Tibial nerve (tissue), 4 donors: ENCODE results near the gene FAM107B. TPM values are rescaled to one million over a fixed set of nuclear protein-coding genes. Genes with fewer than 3 reads are reported as not detected.

Source experiments
- DNase-seq, 2 donors: peaks; one replicate each; pipeline ENCODE4 v3.0.0-alpha.2; 2019; ENCODE audit warnings: low spot score in 2 of 2
- H3K27ac ChIP-seq, 4 donors: fragments of 200-600 bp; sonication (generic) in 3 of 4; one replicate each; pipeline ENCODE4 v1.5.1; 2017 to 2019; ENCODE audit warnings: mild to moderate bottlenecking in 1 of 4
- H3K27me3 ChIP-seq, 2 donors: fragments of 200-600 bp; sonication (generic) in 1 of 2; one replicate each; pipeline versions ENCODE4 v1.5.1 to v1.6.0; 2017 to 2019
- H3K36me3 ChIP-seq, 3 donors: fragments of 200-600 bp; sonication (generic); one replicate each; pipeline ENCODE4 v1.5.1; 2018 to 2019
- H3K4me1 ChIP-seq, 4 donors: fragments of 200-600 bp; sonication (generic) in 3 of 4; one replicate each; pipeline ENCODE4 v1.5.1; 2017 to 2019
- H3K4me3 ChIP-seq, 4 donors: fragments of 200-600 bp; sonication (generic) in 3 of 4; one replicate each; pipeline ENCODE4 v1.5.1; 2017 to 2019; ENCODE audit warnings: mild to moderate bottlenecking in 1 of 4, moderate library complexity in 1 of 4
- H3K9me3 ChIP-seq, 4 donors: fragments of 200-600 bp; sonication (generic) in 3 of 4; one replicate each; pipeline ENCODE4 v1.5.1; 2017 to 2019
- CTCF ChIP-seq, 5 experiments: fragments of 200-600 bp in 3 of 5; fragments of 450-650 bp in 2 of 5; sonication (generic) in 3 of 5; IDR thresholded peaks; one replicate each; pipeline ENCODE4 v1.5.1; 2016 to 2019; ENCODE audit warnings: antibody characterized with exemption in 5 of 5, mild to moderate bottlenecking in 3 of 5, moderate library complexity in 2 of 5
- EP300 ChIP-seq, 2 donors: sonication (generic); formaldehyde crosslinking; IDR thresholded peaks; one replicate each; pipeline ENCODE4 v1.6.1; 2017; ENCODE audit warnings: antibody characterized with exemption in 2 of 2, mild to moderate bottlenecking in 1 of 2
- POLR2A ChIP-seq, 2 donors: fragments of 450-650 bp; IDR thresholded peaks; one replicate each; pipeline ENCODE4 v1.6.1; 2017; ENCODE audit warnings: antibody characterized with exemption in 2 of 2, mild to moderate bottlenecking in 2 of 2, moderate library complexity in 2 of 2
- WGBS, 2 donors: methylation state at CpG; one replicate each; pipeline ENCODE4 v1.1.5; 2018; 5-methylcytosine and 5-hydroxymethylcytosine counted together
- total RNA-seq, 4 donors: library from RNA; depleted of rRNA; stranded (reverse); fragments of >200 nt; gene quantifications; one replicate each; pipeline ENCODE4 v1.1.0, GENCODE V29; 2016

FAM107B gene
- total RNA-seq, 4 donors from 2014 or later: 9.8 to 26.7 (median 16.9) TPM

DNA sequence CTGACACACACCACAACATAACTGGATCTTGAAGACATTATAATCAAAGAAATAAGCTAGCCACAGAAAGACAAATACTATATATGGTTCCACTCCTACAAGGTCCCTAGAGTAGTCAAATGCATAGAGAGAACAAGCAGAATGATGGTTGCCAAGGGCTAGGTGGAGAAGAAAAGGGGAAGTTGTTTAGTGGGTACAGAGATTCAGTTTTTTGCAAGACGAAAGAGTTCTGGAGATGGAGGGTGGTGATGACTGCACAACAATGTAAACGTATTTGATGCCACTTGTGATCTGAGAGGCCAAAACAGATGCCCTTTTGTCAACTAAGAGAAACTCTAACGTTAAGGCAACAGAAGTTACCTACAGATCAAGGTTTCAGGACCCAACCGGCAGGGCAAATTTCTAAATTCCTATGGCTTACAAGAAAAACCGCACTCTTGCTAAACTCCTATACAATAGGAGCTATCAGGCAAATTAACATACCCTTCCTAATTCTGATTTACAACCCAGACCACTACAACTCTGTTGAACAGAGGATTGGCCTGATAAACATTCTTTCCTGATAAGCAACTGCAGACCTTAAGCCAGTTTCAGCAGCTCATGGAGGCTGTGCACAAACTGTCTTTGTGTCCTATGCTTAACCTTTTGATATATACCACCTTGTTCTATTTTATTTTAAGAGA, 69.0 kb downstream of the FAM107B start:
- WGBS, 2 donors: 65 to 67% methylated on average over 5 of the region's 5 CpGs
- Histone ChIP-seq H3K27ac (no peak overlapping the region), H3K4me1 (no peaks in the 10 kb centered on the region), H3K36me3 (no peaks in the 10 kb centered on the region), H3K27me3 (no peaks in the 10 kb centered on the region), H3K4me3 (no peak overlapping the region), H3K9me3 (no peaks in the 10 kb centered on the region)
- DNase-seq: no peak
- TF ChIP-seq POLR2A (IDR thresholded peaks at IDR 0.05): no peak
- no peak for TF ChIP-seq CTCF (IDR thresholded peaks at IDR 0.05)
- no peak for TF ChIP-seq EP300 (IDR thresholded peaks at IDR 0.05)

- TF ChIP-seq CTCF (IDR thresholded peaks at IDR 0.05) (no peak), EP300 (IDR thresholded peaks at IDR 0.05) (no peak), POLR2A (IDR thresholded peaks at IDR 0.05) (no peak)
- H3K9me3 ChIP-seq: no peaks in the 10 kb centered on the region
- H3K4me3 ChIP-seq: no peak overlapping the region
- WGBS, 2 donors: 73 to 85% methylated on average over 3 of the region's 3 CpGs
- DNase-seq: no peak
- H3K27ac ChIP-seq: no peak overlapping the region
- H3K27me3 ChIP-seq: no peaks in the 10 kb centered on the region
- H3K4me1 ChIP-seq: no peaks in the 10 kb centered on the region
- H3K36me3 ChIP-seq: no peaks in the 10 kb centered on the region
Observed at GRCh38 chr10:14703631-14704001, 71.1 kb downstream of the FAM107B start.

- H3K9me3 ChIP-seq: no peaks in the 10 kb centered on the region
- WGBS, 2 donors: 80 to 84% methylated on average over 7 of the region's 7 CpGs
- H3K4me3 ChIP-seq: no peak overlapping the region
- DNase-seq: no peak
- H3K27me3 ChIP-seq: no peaks in the 10 kb centered on the region
- TF ChIP-seq POLR2A (IDR thresholded peaks at IDR 0.05) (no peak), EP300 (IDR thresholded peaks at IDR 0.05) (no peak), CTCF (IDR thresholded peaks at IDR 0.05) (no peak)
- H3K27ac ChIP-seq: no peak overlapping the region
- H3K36me3 ChIP-seq: no peaks in the 10 kb centered on the region
- no peaks in the 10 kb centered on the region for H3K4me1 ChIP-seq
Observed at GRCh38 chr10:14701466-14701865, 73.2 kb downstream of the FAM107B start.

GRCh38 chr10:14700546-14700945, 74.2 kb downstream of the FAM107B start:
- Histone ChIP-seq H3K27ac (no peak overlapping the region), H3K27me3 (no peaks in the 10 kb centered on the region), H3K4me1 (no peaks in the 10 kb centered on the region), H3K4me3 (no peak overlapping the region), H3K36me3 (no peaks in the 10 kb centered on the region), H3K9me3 (no peaks in the 10 kb centered on the region)
- no peak for DNase-seq
- TF ChIP-seq CTCF (IDR thresholded peaks at IDR 0.05): no peak
- no peak for TF ChIP-seq POLR2A (IDR thresholded peaks at IDR 0.05)
- TF ChIP-seq EP300 (IDR thresholded peaks at IDR 0.05): no peak
- 0 to 65% methylated on average over 1 of the region's 1 CpG for WGBS, 2 donors

DNA sequence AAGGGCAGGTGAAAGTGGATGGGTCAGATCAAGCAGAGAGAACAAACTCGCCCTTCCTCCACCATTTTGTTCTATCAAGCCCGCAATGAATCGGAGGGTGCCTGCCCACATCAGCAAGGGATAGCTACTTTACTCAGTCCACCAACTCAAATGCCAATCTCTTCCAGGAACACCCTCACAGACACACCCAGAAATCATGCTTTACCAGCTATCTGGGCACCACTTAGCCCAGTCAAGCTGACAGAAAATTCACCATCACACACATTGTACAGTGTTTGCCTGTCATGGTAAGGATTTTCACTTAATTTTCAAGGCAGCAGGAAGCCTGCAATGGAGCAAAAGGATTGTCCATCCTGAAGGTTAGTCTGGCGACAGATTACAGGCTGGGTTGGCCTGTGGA, 75.2 kb downstream of the FAM107B start:
- no peaks in the 10 kb centered on the region for H3K36me3 ChIP-seq
- no peaks in the 10 kb centered on the region for H3K27me3 ChIP-seq
- DNase-seq: no peak
- no peaks in the 10 kb centered on the region for H3K4me1 ChIP-seq
- no peak overlapping the region for H3K27ac ChIP-seq
- no peak for TF ChIP-seq EP300 (IDR thresholded peaks at IDR 0.05)
- no peak for TF ChIP-seq CTCF (IDR thresholded peaks at IDR 0.05)
- TF ChIP-seq POLR2A (IDR thresholded peaks at IDR 0.05): no peak
- WGBS, 2 donors: 92 to 96% methylated on average over 4 of the region's 4 CpGs
- no peak overlapping the region for H3K4me3 ChIP-seq
- H3K9me3 ChIP-seq: no peaks in the 10 kb centered on the region
